ENCODE results near the gene VPS13D. TPM values are rescaled to one million over a fixed set of nuclear protein-coding genes. Genes with fewer than 3 reads are reported as not detected.

The VPS13D gene
- total and polyA plus RNA-seq, 3 donors from 2014 or later = 51.9 to 125 (median 86.8) TPM

DNA sequence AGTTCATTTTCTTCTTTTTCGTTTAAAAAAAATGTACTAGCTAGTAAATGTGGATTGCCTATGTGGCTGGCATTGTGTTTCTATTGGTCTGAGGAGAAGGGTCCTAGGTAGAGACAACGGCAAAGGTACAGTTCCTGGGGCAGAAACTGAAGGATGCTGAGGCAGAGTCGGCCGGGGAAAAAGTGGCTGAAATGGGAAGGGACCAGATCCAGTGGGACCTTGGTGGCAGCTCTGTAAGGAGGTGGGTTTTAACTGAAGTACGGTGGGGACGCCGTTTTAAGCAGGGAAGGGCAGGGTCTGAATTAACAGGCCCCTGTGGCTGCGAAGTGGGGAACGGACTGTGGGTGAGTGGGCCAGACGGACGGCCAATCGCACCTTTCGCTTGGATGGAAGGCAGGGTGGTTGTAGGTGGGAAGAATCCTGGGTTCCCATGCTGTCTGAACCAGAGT, 420 bp upstream of the VPS13D start:
- TF ChIP-seq POLR2A (IDR thresholded peaks at IDR 0.05) = no peak
- TF ChIP-seq, protein P1, sequence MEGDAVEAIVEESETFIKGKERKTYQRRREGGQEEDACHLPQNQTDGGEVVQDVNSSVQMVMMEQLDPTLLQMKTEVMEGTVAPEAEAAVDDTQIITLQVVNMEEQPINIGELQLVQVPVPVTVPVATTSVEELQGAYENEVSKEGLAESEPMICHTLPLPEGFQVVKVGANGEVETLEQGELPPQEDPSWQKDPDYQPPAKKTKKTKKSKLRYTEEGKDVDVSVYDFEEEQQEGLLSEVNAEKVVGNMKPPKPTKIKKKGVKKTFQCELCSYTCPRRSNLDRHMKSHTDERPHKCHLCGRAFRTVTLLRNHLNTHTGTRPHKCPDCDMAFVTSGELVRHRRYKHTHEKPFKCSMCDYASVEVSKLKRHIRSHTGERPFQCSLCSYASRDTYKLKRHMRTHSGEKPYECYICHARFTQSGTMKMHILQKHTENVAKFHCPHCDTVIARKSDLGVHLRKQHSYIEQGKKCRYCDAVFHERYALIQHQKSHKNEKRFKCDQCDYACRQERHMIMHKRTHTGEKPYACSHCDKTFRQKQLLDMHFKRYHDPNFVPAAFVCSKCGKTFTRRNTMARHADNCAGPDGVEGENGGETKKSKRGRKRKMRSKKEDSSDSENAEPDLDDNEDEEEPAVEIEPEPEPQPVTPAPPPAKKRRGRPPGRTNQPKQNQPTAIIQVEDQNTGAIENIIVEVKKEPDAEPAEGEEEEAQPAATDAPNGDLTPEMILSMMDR (IDR thresholded peaks at IDR 0.05) = no peak
- Histone ChIP-seq H3K9me3 (no peaks in the 10 kb centered on the region), H3K27ac (peak overlapping the region in 1 of 2 donors; percentile 85), H3K4me3 (peak overlapping the region; percentile 98 to 99), H3K4me1 (peaks cover 15% of the 10 kb centered on the region), H3K27me3 (no peaks in the 10 kb centered on the region), H3K36me3 (ENCODE audit: low read depth, missing control alignments) (no peaks in the 10 kb centered on the region)
- intact Hi-C loops (cut with DNase I; ENCODE audit: low total_unique reads) = no loop called here
- 28 to 47% methylated on average over 13 of the region's 13 CpGs for WGBS, 2 donors
- DNase-seq = no peak

DNA sequence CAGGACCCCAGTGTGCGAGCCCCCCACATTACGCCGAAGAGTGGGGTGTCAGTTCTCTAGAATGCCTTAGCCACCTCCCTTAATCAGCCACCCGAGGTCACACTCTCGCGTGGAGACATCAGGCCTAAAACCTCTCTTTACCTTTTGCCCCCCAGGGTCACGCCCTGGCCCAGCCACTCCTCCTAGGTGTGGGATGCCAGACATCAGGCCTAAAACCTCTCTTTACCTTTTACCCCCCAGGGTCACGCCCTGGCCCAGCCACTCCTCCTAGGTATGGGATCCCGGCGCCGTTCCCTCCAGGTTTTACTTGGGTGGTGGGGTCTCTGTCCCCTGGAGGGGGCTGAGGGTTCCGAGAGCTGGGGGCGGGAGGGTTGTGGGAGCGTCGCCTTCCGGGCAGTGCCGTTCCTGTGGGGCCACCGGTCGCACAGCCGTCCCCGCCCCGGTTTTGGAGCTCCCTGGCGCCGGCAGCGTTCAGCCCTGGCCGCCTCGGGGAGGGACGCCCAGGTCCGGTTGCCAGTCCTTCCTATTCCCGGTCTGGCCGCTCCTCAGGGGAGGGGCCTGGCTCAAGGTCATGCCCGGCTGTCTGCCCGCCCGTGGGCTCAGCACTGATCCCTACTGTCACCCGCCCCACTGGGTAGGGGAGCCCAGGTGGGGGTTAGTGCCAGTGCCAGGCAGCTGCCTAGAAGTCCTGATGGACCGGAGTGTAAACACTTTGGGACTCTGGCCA, 882 bp downstream of the VPS13D start:
- 0% methylated on average over 12 to 36 of the region's 36 CpGs for WGBS, 2 donors
- peak; percentile 63 for DNase-seq
- Histone ChIP-seq H3K27me3 (no peaks in the 10 kb centered on the region), H3K27ac (peak overlapping the region; percentile 85 to 89), H3K9me3 (no peaks in the 10 kb centered on the region), H3K36me3 (ENCODE audit: low read depth, missing control alignments) (no peaks in the 10 kb centered on the region), H3K4me1 (peaks cover 15% of the 10 kb centered on the region), H3K4me3 (peak overlapping the region; percentile 98 to 99)
- TF ChIP-seq POLR2A (IDR thresholded peaks at IDR 0.05) = no peak
- TF ChIP-seq, protein P1 (IDR thresholded peaks at IDR 0.05) = no peak
- intact Hi-C loops (cut with DNase I; ENCODE audit: low total_unique reads) = no loop called here

DNA sequence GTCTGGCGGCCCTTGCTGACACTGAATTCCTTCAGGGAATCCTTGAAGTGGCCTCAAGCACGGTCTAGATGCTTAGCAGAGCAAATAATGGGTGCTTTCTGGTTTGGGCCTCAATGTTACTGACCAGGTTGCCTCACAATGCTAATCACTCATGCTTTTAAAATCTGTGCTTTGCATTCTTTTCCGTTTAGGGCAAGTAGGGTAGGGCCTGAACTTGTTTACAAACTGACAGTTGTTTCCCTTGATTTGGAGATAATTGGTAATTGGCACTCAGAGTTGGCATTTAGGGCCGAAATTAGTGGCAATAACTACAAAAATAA, 1.4 kb downstream of the VPS13D start:
- peak overlapping the region; percentile 85 to 89 for H3K27ac ChIP-seq
- WGBS, 2 donors = 6% methylated on average over 3 to 4 of the region's 4 CpGs
- no peaks in the 10 kb centered on the region for H3K36me3 ChIP-seq (ENCODE audit: low read depth, missing control alignments)
- peaks cover 15% of the 10 kb centered on the region for H3K4me1 ChIP-seq
- intact Hi-C loops (cut with DNase I; ENCODE audit: low total_unique reads) = no loop called here
- TF ChIP-seq POLR2A (IDR thresholded peaks at IDR 0.05) = no peak
- TF ChIP-seq, protein P1 (IDR thresholded peaks at IDR 0.05) = no peak
- DNase-seq = no peak
- H3K4me3 ChIP-seq = peak overlapping the region; percentile 98 to 99
- no peaks in the 10 kb centered on the region for H3K9me3 ChIP-seq
- no peaks in the 10 kb centered on the region for H3K27me3 ChIP-seq

DNA sequence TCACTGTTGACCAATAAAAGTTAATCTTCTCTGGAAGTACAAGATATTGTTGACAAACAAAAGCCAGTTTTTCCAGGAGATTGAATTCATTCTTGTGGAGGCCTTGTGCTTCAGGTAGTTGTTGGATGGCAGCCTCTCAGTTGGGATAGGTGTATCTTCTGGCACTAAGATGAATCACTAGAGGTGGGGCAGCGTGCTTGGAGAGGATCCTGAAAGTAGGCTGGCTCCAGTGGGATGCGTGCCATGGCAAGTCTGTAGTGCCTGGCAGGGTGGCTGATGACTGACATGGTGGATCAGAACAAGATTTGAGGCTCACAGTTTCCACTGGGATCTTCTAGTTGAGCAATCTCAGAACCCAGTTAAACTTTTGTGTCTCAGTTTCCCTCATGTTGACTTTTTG, 2.4 kb downstream of the VPS13D start:
- no peak overlapping the region for H3K27ac ChIP-seq
- TF ChIP-seq POLR2A (IDR thresholded peaks at IDR 0.05) = no peak
- TF ChIP-seq, protein P1 (IDR thresholded peaks at IDR 0.05) = no peak
- 71 to 73% methylated on average over 2 of the region's 2 CpGs for WGBS, 2 donors
- H3K36me3 ChIP-seq (ENCODE audit: low read depth, missing control alignments) = no peaks in the 10 kb centered on the region
- H3K9me3 ChIP-seq = no peaks in the 10 kb centered on the region
- intact Hi-C loops (cut with DNase I; ENCODE audit: low total_unique reads) = no loop called here
- H3K4me3 ChIP-seq = no peak overlapping the region
- no peaks in the 10 kb centered on the region for H3K27me3 ChIP-seq
- peaks cover 15% of the 10 kb centered on the region for H3K4me1 ChIP-seq
- DNase-seq = no peak

DNA sequence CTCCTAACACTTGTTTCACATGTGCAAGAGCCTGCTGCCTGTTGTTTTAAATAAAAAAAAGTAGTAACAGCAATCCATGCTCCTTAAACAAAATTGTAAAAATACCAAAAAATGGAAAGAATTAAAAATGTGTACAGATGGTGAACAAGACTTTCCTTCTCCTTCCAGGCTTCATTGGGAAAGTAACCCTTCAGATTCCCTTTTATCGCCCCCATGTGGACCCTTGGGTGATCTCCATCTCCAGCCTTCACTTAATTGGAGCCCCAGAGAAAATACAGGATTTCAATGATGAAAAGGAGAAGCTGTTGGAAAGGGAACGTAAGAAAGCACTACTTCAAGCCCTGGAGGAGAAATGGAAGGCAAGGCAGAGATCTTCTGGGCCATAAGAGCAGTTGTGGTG, 14.2 kb downstream of the VPS13D start:
- no peak for DNase-seq
- H3K4me1 ChIP-seq = no peaks in the 10 kb centered on the region
- H3K36me3 ChIP-seq (ENCODE audit: low read depth, missing control alignments) = no peaks in the 10 kb centered on the region
- no peaks in the 10 kb centered on the region for H3K27me3 ChIP-seq
- 71 to 80% methylated on average over 2 of the region's 2 CpGs for WGBS, 2 donors
- no peak overlapping the region for H3K4me3 ChIP-seq
- H3K27ac ChIP-seq = no peak overlapping the region
- TF ChIP-seq POLR2A (IDR thresholded peaks at IDR 0.05) = no peak
- TF ChIP-seq, protein P1 (IDR thresholded peaks at IDR 0.05) = peak in 1 of 3 experiments; percentile 20
- intact Hi-C loops (cut with DNase I; ENCODE audit: low total_unique reads) = no loop called here
- no peaks in the 10 kb centered on the region for H3K9me3 ChIP-seq

All from testis (tissue), 3 donors.